Measurements from ENCODE around the gene POLR3B. TPM values are rescaled to one million over a fixed set of nuclear protein-coding genes. Genes with fewer than 3 reads are reported as not detected.
"Not testable (repeated sequence)": the region's sequence is repeated elsewhere in the genome, so short reads cannot be mapped to it uniquely, and the experiment has no call there.

The POLR3B gene
- total RNA-seq, 1 donor from 2014 or later: 9.3 TPM

DNA sequence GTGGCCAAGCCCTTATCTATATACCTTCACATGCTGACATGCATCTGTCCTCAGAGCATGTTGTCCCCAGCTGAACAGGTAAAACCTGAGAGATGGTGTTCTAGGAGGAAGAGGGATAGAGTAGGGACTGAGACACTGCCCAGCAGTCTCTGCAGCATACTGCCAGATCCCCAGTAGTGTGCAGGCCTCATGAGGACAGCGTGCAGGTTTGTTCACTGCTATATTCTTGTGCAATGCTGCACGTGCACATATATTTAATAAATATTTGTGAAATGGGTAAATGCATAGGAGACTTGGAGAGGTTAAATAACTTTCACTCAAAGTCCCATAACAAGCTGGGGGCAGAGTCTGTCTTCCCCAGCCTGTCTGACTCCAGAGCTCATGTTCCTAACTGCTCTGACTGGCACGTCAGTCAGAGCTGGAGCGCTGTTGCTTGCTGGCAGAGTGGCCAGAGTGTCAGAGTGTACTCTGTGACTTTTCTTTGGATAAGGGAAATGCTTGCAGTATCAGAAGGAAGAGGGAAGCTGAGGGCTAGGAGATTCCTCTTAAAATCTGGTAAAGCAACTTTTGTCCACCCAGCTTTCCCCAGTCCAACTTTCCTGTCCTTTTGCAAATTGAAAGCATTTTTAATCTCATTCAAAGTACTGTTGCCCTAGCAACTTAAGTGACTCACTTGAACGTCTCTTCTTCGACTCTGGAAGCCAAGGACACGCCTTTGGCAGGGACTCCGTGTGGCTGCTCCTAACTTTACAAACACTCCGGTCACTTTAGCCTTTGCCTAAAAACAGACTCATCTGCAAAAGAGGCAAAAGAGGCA is 14.9 kb upstream of the POLR3B start:
- DNase-seq (ENCODE audit: extremely low read depth, low read depth, low spot score): no peak

DNA sequence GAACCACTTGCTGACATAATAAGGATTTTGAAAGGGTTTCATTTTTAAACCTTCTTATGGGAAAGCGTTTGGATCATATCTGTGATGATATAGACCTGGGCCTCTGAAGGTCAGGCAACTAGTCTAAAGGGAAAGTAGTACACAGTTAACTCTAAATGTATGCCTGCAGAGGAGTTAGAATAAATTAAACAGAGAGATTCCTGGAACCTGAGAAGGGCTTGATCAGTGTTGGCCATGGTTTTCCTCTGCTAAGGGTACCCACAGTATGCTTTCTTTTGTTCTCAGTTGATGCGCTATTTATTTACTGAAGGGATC is 14.4 kb upstream of the POLR3B start:
- DNase-seq (ENCODE audit: extremely low read depth, low read depth, low spot score): no peak

- no peak for DNase-seq (ENCODE audit: extremely low read depth, low read depth, low spot score)
Measured at GRCh38 chr12:106344131-106344530, 13.4 kb upstream of the POLR3B start.

- DNase-seq (ENCODE audit: extremely low read depth, low read depth, low spot score): peak; percentile 51
Measured at GRCh38 chr12:106345746-106346145, 11.8 kb upstream of the POLR3B start.

- DNase-seq (ENCODE audit: extremely low read depth, low read depth, low spot score): no peak
Measured at GRCh38 chr12:106348411-106348810, 9.1 kb upstream of the POLR3B start.

DNA sequence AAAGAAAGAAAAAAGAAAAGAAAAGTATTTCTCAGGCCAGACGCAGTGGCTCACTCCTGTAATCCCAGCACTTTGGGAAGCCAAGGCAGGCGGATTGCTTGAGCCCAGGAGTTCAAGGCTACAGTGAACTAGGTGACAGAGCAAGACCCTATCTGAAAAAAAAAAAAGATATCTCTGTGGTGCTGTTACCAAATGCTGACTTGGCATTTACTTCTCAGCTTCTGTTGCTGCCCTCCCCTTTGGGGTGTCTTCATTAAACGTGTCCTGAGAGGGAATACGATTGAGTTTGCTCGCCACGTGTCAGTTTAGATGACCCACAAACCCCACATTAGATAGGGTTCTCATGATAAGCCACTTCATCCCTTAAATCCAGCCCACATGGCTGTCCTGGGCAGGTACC is 4.4 kb upstream of the POLR3B start:
- DNase-seq (ENCODE audit: extremely low read depth, low read depth, low spot score): no peak

DNA sequence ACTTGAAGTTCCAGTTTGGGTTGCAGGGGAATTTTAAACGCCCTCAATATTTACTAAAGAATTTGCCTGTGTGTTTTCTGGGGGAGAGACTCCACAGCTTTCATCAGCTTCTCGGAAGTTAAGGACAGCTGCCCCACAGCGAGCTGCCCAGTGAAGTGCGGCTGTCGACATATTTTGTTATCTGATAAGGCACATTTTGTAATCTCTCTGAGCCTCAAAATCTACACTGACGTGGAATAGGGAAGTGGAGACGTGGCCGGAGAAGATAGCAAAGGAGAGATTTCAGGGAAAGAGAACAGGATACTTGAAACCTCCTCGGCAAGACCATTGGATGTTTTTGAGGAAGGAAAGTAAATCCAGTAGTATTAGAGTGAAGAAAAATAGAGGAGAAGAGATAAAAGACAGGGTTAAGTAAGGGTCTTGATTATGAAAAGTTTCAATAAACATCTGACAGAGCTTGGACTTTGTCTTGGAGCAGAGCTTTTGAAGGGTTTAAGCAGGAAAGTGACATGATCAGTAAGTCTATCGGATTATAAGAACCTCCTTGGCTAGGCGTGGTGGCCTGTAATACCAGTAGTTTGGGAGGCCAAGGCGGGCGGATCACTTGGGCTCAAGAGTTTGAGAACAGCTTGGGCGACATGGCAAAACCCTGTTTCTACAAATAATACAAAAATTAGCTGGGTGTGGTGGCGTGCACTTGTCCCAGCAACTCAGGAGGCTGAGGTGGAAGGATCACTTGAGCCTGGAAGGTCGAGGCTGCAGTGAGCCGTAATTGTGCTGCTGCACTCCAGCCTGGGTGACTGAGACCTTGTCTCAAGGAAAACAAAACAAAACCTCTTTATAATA is 1.1 kb downstream of the POLR3B start:
- no peak for DNase-seq (ENCODE audit: extremely low read depth, low read depth, low spot score)

DNA sequence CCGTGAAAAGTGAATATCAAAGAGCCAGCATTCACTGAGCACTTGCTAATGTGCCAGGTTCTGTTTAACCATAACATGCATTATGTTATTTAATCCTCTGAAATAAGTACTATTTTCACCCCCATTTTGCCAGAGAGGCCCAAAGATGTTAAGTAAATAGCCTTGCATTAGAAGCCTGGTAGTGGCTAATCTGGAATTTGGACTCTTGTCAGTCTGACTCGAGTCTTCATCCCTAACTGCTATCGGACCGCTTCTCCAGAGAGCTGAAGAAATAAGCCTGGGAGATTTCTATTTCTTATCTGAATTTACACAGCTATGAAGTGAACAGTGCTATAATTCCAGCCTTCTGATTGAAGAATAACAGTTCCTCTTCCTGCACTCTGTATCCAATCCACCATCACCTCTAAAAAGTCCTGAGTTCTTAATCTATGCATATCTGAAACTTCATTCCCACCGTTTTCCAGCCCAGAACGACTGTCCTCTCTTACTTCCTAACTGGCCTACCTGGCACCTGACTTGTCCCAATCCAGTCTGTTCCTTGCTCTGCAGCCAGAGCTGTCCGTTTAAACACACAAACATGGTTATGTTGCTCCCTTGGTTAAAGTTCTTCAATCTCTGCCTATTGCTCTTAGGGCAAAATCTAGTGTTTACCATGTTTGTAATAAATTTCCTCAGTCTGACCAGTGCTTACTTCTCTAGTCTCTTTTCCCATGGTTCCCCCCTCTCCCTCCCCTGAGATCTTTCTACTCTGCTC is 2.3 kb downstream of the POLR3B start:
- no peak for DNase-seq (ENCODE audit: extremely low read depth, low read depth, low spot score)

DNA sequence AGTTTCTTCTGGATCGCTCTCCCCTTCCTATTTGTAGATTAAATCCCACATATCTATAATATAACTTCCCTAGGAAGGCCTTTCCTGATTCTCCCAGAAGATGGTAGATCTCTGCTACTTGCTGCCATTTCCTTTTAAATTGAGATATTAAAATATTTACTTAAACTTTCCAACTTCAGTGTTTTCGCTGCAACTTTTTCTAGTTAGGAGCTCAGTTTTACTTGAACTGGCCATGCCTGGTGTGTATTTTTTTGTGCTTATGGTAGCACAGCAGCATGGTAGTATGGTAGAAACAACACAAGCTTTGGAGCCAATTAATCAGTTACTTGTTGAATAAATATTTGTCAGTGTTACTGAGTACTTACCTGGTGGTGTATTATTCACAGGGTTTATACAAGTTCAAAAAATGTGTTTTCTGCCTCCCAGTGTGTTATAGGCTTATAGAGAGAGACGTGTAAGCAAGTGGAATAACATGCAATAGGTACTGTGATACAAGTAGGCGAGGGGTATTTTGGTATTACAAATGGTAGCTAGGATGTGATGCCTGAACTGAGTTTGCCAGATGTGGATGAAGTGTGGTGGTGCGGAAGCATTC is 2.9 kb downstream of the POLR3B start:
- DNase-seq (ENCODE audit: extremely low read depth, low read depth, low spot score): no peak

DNA sequence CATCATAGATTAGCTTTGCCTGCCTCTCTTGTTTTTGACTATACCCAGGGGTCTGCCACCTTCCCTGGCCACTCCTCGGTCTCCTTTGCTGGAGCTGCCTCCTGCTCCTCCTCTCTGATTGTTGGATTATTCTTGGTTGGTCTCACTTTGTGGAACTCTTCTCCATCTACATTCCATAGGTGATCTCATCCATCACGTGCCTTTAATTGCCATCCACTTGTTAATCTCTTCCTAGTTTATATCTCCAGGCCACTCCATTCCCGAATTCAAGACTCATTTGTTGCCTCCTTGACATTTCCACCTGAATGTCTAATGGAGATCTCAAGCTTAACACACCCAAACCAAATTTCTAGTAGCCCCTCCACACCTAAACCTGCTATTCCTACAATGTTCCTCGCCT is 5.4 kb downstream of the POLR3B start:
- no peak for DNase-seq (ENCODE audit: extremely low read depth, low read depth, low spot score)

DNA sequence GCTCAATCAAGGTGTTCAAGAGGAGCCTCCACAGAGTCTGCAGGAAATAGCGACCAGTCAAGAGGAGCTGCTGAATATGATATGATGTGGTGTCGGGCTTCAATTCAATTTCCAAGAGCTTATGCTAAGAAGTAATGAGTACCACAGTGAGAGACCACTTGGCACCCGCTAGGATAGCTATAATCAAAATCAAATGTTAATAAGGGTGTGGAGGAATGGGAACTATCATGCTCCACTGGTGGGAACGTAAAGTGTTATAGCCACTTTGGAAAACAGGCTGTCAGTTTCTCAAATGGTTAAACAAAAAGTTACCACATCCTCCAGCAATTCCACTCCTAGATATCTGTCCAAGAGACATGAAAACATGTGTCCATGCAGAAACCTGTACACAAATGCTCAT is 6.7 kb downstream of the POLR3B start:
- DNase-seq (ENCODE audit: extremely low read depth, low read depth, low spot score): no peak

GRCh38 chr12:106369624-106370346 is 12.2 kb downstream of the POLR3B start:
- peak; percentile 47 for DNase-seq (ENCODE audit: extremely low read depth, low read depth, low spot score)

- DNase-seq (ENCODE audit: extremely low read depth, low read depth, low spot score): no peak
Measured at GRCh38 chr12:106378788-106379187, 21.2 kb downstream of the POLR3B start.

- no peak for DNase-seq (ENCODE audit: extremely low read depth, low read depth, low spot score)
Measured at GRCh38 chr12:106380954-106381353, 23.4 kb downstream of the POLR3B start.

GRCh38 chr12:106381866-106382265 is 24.3 kb downstream of the POLR3B start:
- DNase-seq (ENCODE audit: extremely low read depth, low read depth, low spot score): not testable (repeated sequence)

GRCh38 chr12:106386813-106387535 is 29.4 kb downstream of the POLR3B start:
- no peak for DNase-seq (ENCODE audit: extremely low read depth, low read depth, low spot score)

GRCh38 chr12:106387848-106388377 is 30.4 kb downstream of the POLR3B start:
- DNase-seq (ENCODE audit: extremely low read depth, low read depth, low spot score): no peak

DNA sequence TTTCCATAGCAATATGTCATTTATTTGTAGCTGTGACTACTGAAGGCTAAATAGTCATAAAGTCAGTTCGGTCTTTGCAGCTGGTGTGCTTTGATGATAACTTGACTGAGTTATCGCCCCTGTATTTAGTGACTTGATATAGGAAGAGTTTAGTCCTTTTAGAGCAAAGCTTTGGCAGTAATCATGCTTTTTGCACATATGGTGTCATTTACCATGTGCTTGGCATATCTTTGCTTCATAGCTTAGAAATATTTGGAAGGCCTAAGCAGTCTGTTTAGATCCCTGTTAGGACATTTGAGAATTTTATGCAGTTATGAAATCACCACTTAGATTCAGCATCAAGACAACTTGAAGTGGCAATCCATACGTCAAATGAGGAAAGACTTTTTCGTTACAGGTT is 31.6 kb downstream of the POLR3B start:
- no peak for DNase-seq (ENCODE audit: extremely low read depth, low read depth, low spot score)

GRCh38 chr12:106392759-106393158 is 35.2 kb downstream of the POLR3B start:
- no peak for DNase-seq (ENCODE audit: extremely low read depth, low read depth, low spot score)

Measured in glomerular endothelial cell (primary cell).